ENCODE results near the gene TRIM22.

- TF ChIP-seq CTCF (conservative IDR thresholded peaks at IDR 0.05) (no peak), ZFX (IDR thresholded peaks at IDR 0.05) (no peak)
Observed at GRCh38 chr11:5643585-5643984, 46.0 kb upstream of the TRIM22 start.

Measured in C4-2B (cell line).